Activated T-helper 2 cell treated with anti-CD3 and anti-CD28 coated beads, Interferon-gamma antibody, Interleukin-2, Interleukin-4, amounts not matched to agents 10 μg/mL and 5 μg/mL and 100 μg/mL, durations not matched to agents 14 hours and 24 hours and 36 hours (primary cell): ENCODE data around the gene WIPF1. TPM values are rescaled to one million over a fixed set of nuclear protein-coding genes. Genes with fewer than 3 reads are reported as not detected.

Experiments
- DNase-seq: peaks from one replicate; pipeline ENCODE4 v3.0.0; 2021; ENCODE audit warnings: low spot score
- H3K27ac Mint-ChIP-seq: one replicate; pipeline ENCODE4 v1.8.0; 2021; ENCODE audit warnings: mixed read lengths
- H3K27me3 Mint-ChIP-seq: one replicate; pipeline ENCODE4 v1.8.0; 2021; ENCODE audit warnings: low read depth, mixed read lengths
- H3K36me3 Mint-ChIP-seq: one replicate; pipeline ENCODE4 v1.8.0; 2021; ENCODE audit warnings: low read depth, mixed read lengths
- H3K4me1 Mint-ChIP-seq: one replicate; pipeline ENCODE4 v1.8.0; 2021; ENCODE audit warnings: low read depth, mixed read lengths
- H3K4me3 Mint-ChIP-seq: one replicate; pipeline ENCODE4 v1.8.0; 2021; ENCODE audit warnings: low read depth, mild to moderate bottlenecking, moderate library complexity, mixed read lengths
- H3K9me3 Mint-ChIP-seq: one replicate; pipeline ENCODE4 v1.8.0; 2021; ENCODE audit warnings: mixed read lengths
- intact Hi-C: fragments of 100-400 bp; cut with micrococcal nuclease; formaldehyde crosslinking; loops from one replicate; pipeline ENCODE4 v1.15.1; 2023
- total RNA-seq: library from RNA; stranded (reverse); gene quantifications from 2 replicates; pipeline ENCODE4 v1.2.3, GENCODE V29; 2022

WIPF1 gene
- total RNA-seq, 1 donor from 2014 or later: 287 TPM

- intact Hi-C loops: loop anchor here (10.0 kb wide), 1 partner anchor 61 kb away; no protein-coding TSS in a partner anchor
- no peak for DNase-seq
- Mint-ChIP-seq H3K27me3 (no peaks in the 10 kb centered on the region), H3K36me3 (peaks cover 95% of the 10 kb centered on the region), H3K4me1 (peaks cover 63% of the 10 kb centered on the region), H3K9me3 (no peaks in the 10 kb centered on the region), H3K27ac (peak overlapping the region; percentile 60), H3K4me3 (no peak overlapping the region)
Observed at GRCh38 chr2:174573621-174574081, 24.0 kb downstream of the WIPF1 start.

- DNase-seq: no peak
- Mint-ChIP-seq H3K4me1 (peaks cover 58% of the 10 kb centered on the region), H3K4me3 (no peak overlapping the region)
Observed at GRCh38 chr2:174572556-174572955, 25.0 kb downstream of the WIPF1 start.

GRCh38 chr2:174571669-174572323, 25.8 kb downstream of the WIPF1 start:
- Mint-ChIP-seq H3K9me3 (no peaks in the 10 kb centered on the region), H3K4me3 (no peak overlapping the region), H3K27ac (peak overlapping the region; percentile 39), H3K4me1 (peaks cover 58% of the 10 kb centered on the region), H3K36me3 (peaks cover 93% of the 10 kb centered on the region), H3K27me3 (no peaks in the 10 kb centered on the region)
- intact Hi-C loops: loop anchor here (1.0 to 10.0 kb wide), 2 partner anchors 25 to 63 kb away; no protein-coding TSS in a partner anchor
- no peak for DNase-seq

More at GRCh38 chr2:174572556-174572955, 25.0 kb downstream of the WIPF1 start:
- peaks cover 91% of the 10 kb centered on the region for H3K36me3 Mint-ChIP-seq
- intact Hi-C loops: loop anchor here (1.0 to 10.0 kb wide), 2 partner anchors 24 to 62 kb away; no protein-coding TSS in a partner anchor
- no peaks in the 10 kb centered on the region for H3K27me3 Mint-ChIP-seq
- H3K9me3 Mint-ChIP-seq: no peaks in the 10 kb centered on the region
- H3K27ac Mint-ChIP-seq: peak overlapping the region; percentile 60

- H3K9me3 Mint-ChIP-seq: no peaks in the 10 kb centered on the region
- DNase-seq: no peak
- peaks cover 91% of the 10 kb centered on the region for H3K36me3 Mint-ChIP-seq
- intact Hi-C loops: loop anchor here (10.0 kb wide), 1 partner anchor 64 kb away; no protein-coding TSS in a partner anchor
- no peak overlapping the region for H3K4me3 Mint-ChIP-seq
- peak overlapping the region; percentile 12 for H3K27ac Mint-ChIP-seq
- H3K4me1 Mint-ChIP-seq: peaks cover 57% of the 10 kb centered on the region
- H3K27me3 Mint-ChIP-seq: no peaks in the 10 kb centered on the region
Observed at GRCh38 chr2:174570318-174570958, 27.2 kb downstream of the WIPF1 start.

GRCh38 chr2:174569678-174570077, 27.9 kb downstream of the WIPF1 start:
- peaks cover 89% of the 10 kb centered on the region for H3K36me3 Mint-ChIP-seq
- DNase-seq: no peak
- intact Hi-C loops: loop anchor here (5.0 to 10.0 kb wide), 2 partner anchors 65 to 77 kb away; no protein-coding TSS in a partner anchor
- H3K9me3 Mint-ChIP-seq: no peaks in the 10 kb centered on the region
- peak overlapping the region; percentile 12 for H3K27ac Mint-ChIP-seq
- peaks cover 50% of the 10 kb centered on the region for H3K4me1 Mint-ChIP-seq
- H3K4me3 Mint-ChIP-seq: no peak overlapping the region
- H3K27me3 Mint-ChIP-seq: no peaks in the 10 kb centered on the region

GRCh38 chr2:174568425-174568824, 29.2 kb downstream of the WIPF1 start:
- peaks cover 89% of the 10 kb centered on the region for H3K36me3 Mint-ChIP-seq
- intact Hi-C loops: loop anchor here (5.0 kb wide), 1 partner anchor 76 kb away; no protein-coding TSS in a partner anchor
- H3K4me1 Mint-ChIP-seq: peaks cover 40% of the 10 kb centered on the region
- H3K27me3 Mint-ChIP-seq: no peaks in the 10 kb centered on the region
- no peak for DNase-seq
- H3K4me3 Mint-ChIP-seq: no peak overlapping the region
- no peaks in the 10 kb centered on the region for H3K9me3 Mint-ChIP-seq
- peak overlapping the region; percentile 38 for H3K27ac Mint-ChIP-seq

- Mint-ChIP-seq H3K4me3 (no peak overlapping the region), H3K27me3 (no peaks in the 10 kb centered on the region), H3K27ac (peak overlapping the region; percentile 51), H3K36me3 (peaks cover 89% of the 10 kb centered on the region), H3K4me1 (peaks cover 30% of the 10 kb centered on the region), H3K9me3 (no peaks in the 10 kb centered on the region)
- DNase-seq: no peak
- intact Hi-C loops: loop anchor here (5.0 kb wide), 1 partner anchor 75 kb away; no protein-coding TSS in a partner anchor
Observed at GRCh38 chr2:174566871-174567270, 30.7 kb downstream of the WIPF1 start.

- H3K27me3 Mint-ChIP-seq: no peaks in the 10 kb centered on the region
- H3K27ac Mint-ChIP-seq: peak overlapping the region; percentile 22
- no peak for DNase-seq
- H3K36me3 Mint-ChIP-seq: peaks cover 83% of the 10 kb centered on the region
- peaks cover 7% of the 10 kb centered on the region for H3K4me1 Mint-ChIP-seq
- no peaks in the 10 kb centered on the region for H3K9me3 Mint-ChIP-seq
- no peak overlapping the region for H3K4me3 Mint-ChIP-seq
- intact Hi-C loops: no loop called here
Observed at GRCh38 chr2:174563530-174564282, 33.9 kb downstream of the WIPF1 start.

GRCh38 chr2:174561972-174562370, 35.6 kb downstream of the WIPF1 start:
- no peak for DNase-seq
- intact Hi-C loops: no loop called here
- peaks cover 4% of the 10 kb centered on the region for H3K4me1 Mint-ChIP-seq
- no peaks in the 10 kb centered on the region for H3K9me3 Mint-ChIP-seq
- H3K27me3 Mint-ChIP-seq: no peaks in the 10 kb centered on the region
- no peak overlapping the region for H3K4me3 Mint-ChIP-seq
- peak overlapping the region; percentile 42 for H3K27ac Mint-ChIP-seq
- peaks cover 76% of the 10 kb centered on the region for H3K36me3 Mint-ChIP-seq

GRCh38 chr2:174561283-174561971, 36.2 kb downstream of the WIPF1 start:
- peak overlapping the region; percentile 57 for H3K27ac Mint-ChIP-seq
- intact Hi-C loops: no loop called here
- no peaks in the 10 kb centered on the region for H3K9me3 Mint-ChIP-seq
- H3K36me3 Mint-ChIP-seq: peaks cover 73% of the 10 kb centered on the region
- no peak overlapping the region for H3K4me3 Mint-ChIP-seq
- H3K27me3 Mint-ChIP-seq: no peaks in the 10 kb centered on the region
- peaks cover 2% of the 10 kb centered on the region for H3K4me1 Mint-ChIP-seq
- no peak for DNase-seq

GRCh38 chr2:174560737-174561136, 36.9 kb downstream of the WIPF1 start:
- no peaks in the 10 kb centered on the region for H3K27me3 Mint-ChIP-seq
- H3K36me3 Mint-ChIP-seq: peaks cover 75% of the 10 kb centered on the region
- peaks cover 8% of the 10 kb centered on the region for H3K4me1 Mint-ChIP-seq
- DNase-seq: no peak
- no peak overlapping the region for H3K27ac Mint-ChIP-seq
- H3K9me3 Mint-ChIP-seq: no peaks in the 10 kb centered on the region
- H3K4me3 Mint-ChIP-seq: no peak overlapping the region
- intact Hi-C loops: no loop called here

GRCh38 chr2:174555998-174556397, 41.6 kb downstream of the WIPF1 start:
- H3K27me3 Mint-ChIP-seq: no peaks in the 10 kb centered on the region
- DNase-seq: no peak
- no peak overlapping the region for H3K4me3 Mint-ChIP-seq
- intact Hi-C loops: no loop called here
- peaks cover 49% of the 10 kb centered on the region for H3K36me3 Mint-ChIP-seq
- H3K9me3 Mint-ChIP-seq: peaks cover 7% of the 10 kb centered on the region
- peaks cover 21% of the 10 kb centered on the region for H3K4me1 Mint-ChIP-seq
- H3K27ac Mint-ChIP-seq: no peak overlapping the region
